ENCODE measurements around the gene GNPTAB. TPM values are rescaled to one million over a fixed set of nuclear protein-coding genes. Genes with fewer than 3 reads are reported as not detected.

GNPTAB gene
- total and polyA plus RNA-seq, 2 donors (not counting 1 experiment from before 2014, with no cell fraction given): 10.4 to 79.4 TPM

GRCh38 chr12:101802486-101802885, 28.3 kb downstream of the GNPTAB start:
- Histone ChIP-seq H3K79me2 (ENCODE audit: control insufficient read depth, insufficient read depth, low read length) (peaks cover 58% of the 10 kb centered on the region), H3K4me2 (replicated peaks; ENCODE audit: low read depth, low read length, poor library complexity, severe bottlenecking) (no peak overlapping the region), H3K27me3 (replicated peaks in 1 of 4; ENCODE audit: control extremely low read depth in 1 of 4, control insufficient read depth in 3 of 4, insufficient read depth in 4 of 4, low read length in 3 of 4) (no peaks in the 10 kb centered on the region), H3K9ac (ENCODE audit: low read length) (no peak overlapping the region), H3K4me3 (ENCODE audit: control extremely low read depth in 1 of 5, extremely low read depth in 1 of 5, insufficient read depth in 1 of 5, low read depth in 2 of 5, low read length in 4 of 5) (no peak overlapping the region), H3K36me3 (replicated peaks in 1 of 2; ENCODE audit: control extremely low read depth in 1 of 2, control insufficient read depth in 1 of 2, extremely low read depth in 1 of 2, insufficient read depth in 2 of 2, low read length in 1 of 2) (no peaks in the 10 kb centered on the region), H2AFZ (ENCODE audit: insufficient read depth, low read depth, low read length, poor library complexity, severe bottlenecking) (no peak overlapping the region), H3K4me1 (ENCODE audit: control insufficient read depth in 2 of 2, insufficient read depth in 2 of 2, low read length in 2 of 2) (peaks cover 0 to 4% of the 10 kb centered on the region in 2 donors), H3K27ac (ENCODE audit: low read length in 2 of 2) (no peak overlapping the region), H3K9me3 (ENCODE audit: control extremely low read depth in 1 of 3, control insufficient read depth in 2 of 3, insufficient read depth in 1 of 3, low read length in 2 of 3) (no peaks in the 10 kb centered on the region), H4K20me1 (ENCODE audit: control insufficient read depth, insufficient read depth, low read length, poor library complexity, severe bottlenecking) (peaks cover 10% of the 10 kb centered on the region)
- no peak for ATAC-seq (ENCODE audit: low read depth)
- CTCF ChIA-PET: interaction anchor here (1.1 to 3.2 kb wide), 2 partner anchors 29 to 36 kb away, joined by 3 to 8 read pairs; no protein-coding TSS in a partner anchor
- H3K27me3 Mint-ChIP-seq: no peaks in the 10 kb centered on the region
- no peak for TF ChIP-seq CTCF (IDR thresholded peaks at IDR 0.05)
- TF ChIP-seq EZH2 (IDR thresholded peaks at IDR 0.05; ENCODE audit: borderline replicate concordance, insufficient read depth, low read depth, low read length, poor library complexity, severe bottlenecking): no peak
- H3K4me3 Mint-ChIP-seq: no peak overlapping the region
- H3K4me1 Mint-ChIP-seq: peaks cover 24% of the 10 kb centered on the region
- intact Hi-C loops (cut with micrococcal nuclease): no loop called here
- H3K27ac Mint-ChIP-seq: no peak overlapping the region
- POLR2A ChIA-PET: interaction anchor here (0.7 kb wide), 1 partner anchor 18 kb away, joined by 3 read pairs; no protein-coding TSS in a partner anchor
- no peaks in the 10 kb centered on the region for H3K9me3 Mint-ChIP-seq (ENCODE audit: insufficient read depth)
- DNase-seq: no peak
- WGBS (ENCODE audit: insufficient coverage): 100% methylated on average over 1 of the region's 2 CpGs

GRCh38 chr12:101799774-101800173, 31.0 kb downstream of the GNPTAB start:
- Histone ChIP-seq H3K27ac (ENCODE audit: low read length in 2 of 2) (no peak overlapping the region), H2AFZ (ENCODE audit: insufficient read depth, low read depth, low read length, poor library complexity, severe bottlenecking) (no peak overlapping the region), H3K4me3 (ENCODE audit: control extremely low read depth in 1 of 5, extremely low read depth in 1 of 5, insufficient read depth in 1 of 5, low read depth in 2 of 5, low read length in 4 of 5) (no peak overlapping the region), H3K27me3 (replicated peaks in 1 of 4; ENCODE audit: control extremely low read depth in 1 of 4, control insufficient read depth in 3 of 4, insufficient read depth in 4 of 4, low read length in 3 of 4) (no peaks in the 10 kb centered on the region), H3K9ac (ENCODE audit: low read length) (no peak overlapping the region), H3K9me3 (ENCODE audit: control extremely low read depth in 1 of 3, control insufficient read depth in 2 of 3, insufficient read depth in 1 of 3, low read length in 2 of 3) (no peaks in the 10 kb centered on the region), H3K36me3 (replicated peaks in 1 of 2; ENCODE audit: control extremely low read depth in 1 of 2, control insufficient read depth in 1 of 2, extremely low read depth in 1 of 2, insufficient read depth in 2 of 2, low read length in 1 of 2) (no peaks in the 10 kb centered on the region), H3K79me2 (ENCODE audit: control insufficient read depth, insufficient read depth, low read length) (peaks cover 38% of the 10 kb centered on the region), H3K4me2 (replicated peaks; ENCODE audit: low read depth, low read length, poor library complexity, severe bottlenecking) (no peak overlapping the region), H4K20me1 (ENCODE audit: control insufficient read depth, insufficient read depth, low read length, poor library complexity, severe bottlenecking) (peaks cover 10% of the 10 kb centered on the region), H3K4me1 (ENCODE audit: control insufficient read depth in 2 of 2, insufficient read depth in 2 of 2, low read length in 2 of 2) (peaks cover 0 to 8% of the 10 kb centered on the region in 2 donors)
- WGBS (ENCODE audit: insufficient coverage): no CpG with 5 or more reads among the region's 3 CpGs
- Mint-ChIP-seq H3K4me3 (no peak overlapping the region), H3K4me1 (peaks cover 26% of the 10 kb centered on the region), H3K27ac (no peak overlapping the region), H3K9me3 (ENCODE audit: insufficient read depth) (no peaks in the 10 kb centered on the region), H3K27me3 (no peaks in the 10 kb centered on the region)
- TF ChIP-seq CTCF (IDR thresholded peaks at IDR 0.05) (no peak), EZH2 (IDR thresholded peaks at IDR 0.05; ENCODE audit: borderline replicate concordance, insufficient read depth, low read depth, low read length, poor library complexity, severe bottlenecking) (no peak)
- ChIA-PET CTCF (no interaction called here), POLR2A (no interaction called here)
- DNase-seq: no peak
- intact Hi-C loops (cut with micrococcal nuclease): no loop called here
- no peak for ATAC-seq (ENCODE audit: low read depth)
